ENCODE data around the gene SLC30A9.

Gene SLC30A9

DNA sequence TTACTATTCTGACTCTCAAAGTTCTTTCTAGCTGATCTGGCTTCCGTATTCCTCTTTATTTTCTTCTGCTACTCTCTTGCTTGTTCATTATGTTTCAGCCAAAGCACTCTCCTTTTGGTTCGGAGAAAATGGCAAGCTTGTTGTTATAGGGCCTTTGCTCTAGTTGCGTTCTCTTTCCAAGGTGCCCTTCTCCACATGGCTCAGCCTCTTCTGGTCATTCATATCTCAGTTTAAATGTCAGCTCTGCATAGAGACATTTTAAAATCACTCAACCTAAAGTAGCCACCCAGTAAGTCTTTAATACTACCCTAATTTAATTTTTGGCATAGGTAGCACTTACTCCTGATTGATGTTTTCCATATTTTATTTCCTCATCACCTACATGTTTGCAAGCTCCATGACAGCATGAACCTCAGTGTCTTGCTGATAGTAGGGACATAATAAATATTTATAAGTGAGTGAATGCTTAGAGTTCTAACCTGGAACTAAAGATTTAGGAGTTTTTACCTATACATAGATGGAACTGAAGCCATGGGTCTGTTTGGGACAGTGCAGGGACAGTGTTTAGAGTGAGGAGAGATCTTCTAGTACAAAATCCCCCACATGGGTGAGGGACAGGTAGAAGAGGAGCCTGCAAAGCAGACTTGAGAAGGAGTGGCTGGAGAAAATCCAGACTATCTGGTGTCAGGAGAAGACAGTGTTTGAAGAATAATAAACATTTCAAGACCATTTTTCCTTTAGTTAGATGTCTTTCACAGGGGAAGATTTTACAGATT, 17.9 kb downstream of the SLC30A9 start:
- DNase-seq = no peak

DNA sequence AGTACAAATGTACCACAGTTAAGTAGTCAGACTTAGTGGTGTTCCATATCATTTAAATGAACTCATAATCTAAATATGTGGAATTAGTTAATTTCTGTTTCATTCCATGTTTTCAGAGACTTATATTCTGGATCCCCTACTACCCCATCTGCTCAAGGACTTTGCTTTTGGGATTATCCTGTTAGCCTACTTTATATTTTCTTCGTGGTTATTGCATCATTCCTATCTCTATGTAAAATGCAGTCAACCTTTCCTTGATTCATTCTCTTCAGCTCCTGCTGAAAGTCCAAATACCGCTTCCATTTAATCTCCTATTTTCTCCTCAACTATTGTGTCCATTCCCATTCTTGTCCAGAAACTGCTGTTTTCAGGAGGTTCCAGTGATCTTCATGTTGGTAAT, 25.1 kb downstream of the SLC30A9 start:
- no peak for DNase-seq

DNA sequence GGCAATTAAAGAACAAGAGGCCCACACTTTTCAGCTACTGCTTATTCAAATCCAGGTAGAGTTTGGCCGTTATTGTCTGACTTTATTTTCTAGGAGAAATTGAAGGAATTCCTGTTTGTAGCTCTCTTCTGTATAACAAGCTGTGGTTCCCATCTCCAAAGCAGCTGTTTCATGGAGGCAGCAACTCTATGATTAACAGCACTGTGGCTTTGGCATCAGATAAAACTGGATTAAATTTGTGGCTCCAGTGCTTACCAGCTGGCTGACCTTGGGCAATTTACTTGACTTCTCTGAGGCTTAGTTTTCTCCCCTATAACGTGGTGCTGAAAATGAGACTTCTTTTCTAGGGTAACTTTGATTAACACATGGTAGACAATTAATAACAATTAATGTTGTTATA, 28.1 kb downstream of the SLC30A9 start:
- no peak for DNase-seq

GRCh38 chr4:42048394-42048793, 58.1 kb downstream of the SLC30A9 start:
- DNase-seq = no peak

DNA sequence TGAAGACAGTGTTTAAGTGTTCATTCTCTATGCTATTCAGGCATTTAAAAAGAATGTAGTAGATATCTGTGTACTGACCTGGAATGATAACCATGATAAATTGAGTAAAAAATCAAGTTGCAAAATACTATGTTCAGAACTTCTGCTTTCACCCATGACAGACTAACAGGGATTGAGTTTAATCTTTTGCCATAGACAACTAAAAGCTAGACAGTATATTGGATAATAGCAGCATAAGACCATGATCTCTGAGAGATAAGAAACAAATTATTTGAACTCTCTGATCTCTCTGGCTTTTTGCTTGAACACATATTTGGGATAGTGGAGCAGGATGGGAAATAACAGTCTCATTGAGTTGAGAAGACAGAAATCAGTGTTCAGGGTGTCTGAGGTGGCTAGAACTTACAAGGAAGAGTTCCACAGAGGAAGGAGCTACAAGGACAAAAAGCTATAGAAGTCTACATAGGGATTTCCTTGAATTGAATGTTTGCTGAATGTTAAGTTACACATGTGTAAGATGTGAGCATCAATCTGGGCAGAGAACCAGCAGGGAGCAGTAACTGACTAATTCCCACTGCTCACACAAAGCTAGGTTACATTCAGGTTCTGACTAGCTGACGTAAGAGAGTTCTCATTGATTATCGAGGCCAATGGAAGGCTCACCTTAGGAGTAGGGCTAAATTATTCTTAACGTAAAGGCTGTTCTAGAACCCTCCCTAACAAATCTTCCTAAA, 60.4 kb downstream of the SLC30A9 start:
- no peak for DNase-seq

DNA sequence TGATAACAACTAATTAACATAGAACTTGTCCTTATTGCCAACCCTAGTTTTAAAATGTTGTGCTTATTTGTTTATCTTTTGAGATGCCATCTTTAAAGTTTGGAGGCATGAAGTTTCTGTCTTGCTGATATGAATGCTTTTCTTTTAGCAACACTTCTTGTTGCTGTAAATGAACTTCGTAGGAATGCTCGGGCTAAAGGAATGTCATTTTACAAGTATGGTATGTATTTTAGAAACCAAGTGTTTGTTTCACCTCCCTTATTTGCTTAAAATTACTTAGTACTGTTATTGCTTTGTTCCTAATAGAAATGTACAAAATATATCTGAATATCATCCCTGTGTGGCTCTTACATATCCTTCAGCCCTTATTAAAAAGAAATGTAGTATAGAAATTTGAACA, 76.1 kb downstream of the SLC30A9 start:
- no peak for DNase-seq

GRCh38 chr4:42067264-42067663, 76.9 kb downstream of the SLC30A9 start:
- no peak for DNase-seq

GRCh38 chr4:42070463-42070862, 80.1 kb downstream of the SLC30A9 start:
- DNase-seq = no peak

- DNase-seq = no peak
Observed at GRCh38 chr4:42074294-42074693, 84.0 kb downstream of the SLC30A9 start.

DNA sequence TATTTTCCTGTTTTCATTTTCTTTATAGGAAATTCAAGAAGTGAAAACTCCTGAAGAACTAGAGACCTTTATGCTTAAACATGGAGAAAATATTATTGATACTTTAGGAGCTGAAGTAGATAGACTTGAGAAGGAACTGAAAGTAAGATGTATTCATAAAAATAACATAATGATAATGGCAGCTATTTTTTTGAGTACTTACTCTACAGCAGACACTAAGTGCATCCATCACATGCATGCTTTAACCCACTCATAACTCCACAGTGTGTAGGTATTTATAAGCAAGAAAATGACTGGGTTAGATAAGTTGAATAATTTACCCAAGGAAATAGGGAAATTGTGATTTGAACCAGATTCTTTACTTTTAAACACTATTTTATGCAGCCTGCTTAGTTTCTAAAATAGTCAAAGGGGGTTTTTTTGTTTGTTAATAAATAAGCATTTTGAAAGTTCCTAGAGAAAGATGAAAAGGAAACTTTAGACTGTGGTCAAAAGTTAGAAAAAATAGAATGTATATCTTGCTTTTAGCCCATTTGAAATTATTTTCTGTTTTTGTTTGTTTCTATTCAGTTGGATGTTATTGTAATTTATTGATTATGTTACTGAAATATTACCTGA, 88.0 kb downstream of the SLC30A9 start:
- DNase-seq = no peak

- DNase-seq = no peak
Observed at GRCh38 chr4:42080306-42080705, 90.0 kb downstream of the SLC30A9 start.

DNA sequence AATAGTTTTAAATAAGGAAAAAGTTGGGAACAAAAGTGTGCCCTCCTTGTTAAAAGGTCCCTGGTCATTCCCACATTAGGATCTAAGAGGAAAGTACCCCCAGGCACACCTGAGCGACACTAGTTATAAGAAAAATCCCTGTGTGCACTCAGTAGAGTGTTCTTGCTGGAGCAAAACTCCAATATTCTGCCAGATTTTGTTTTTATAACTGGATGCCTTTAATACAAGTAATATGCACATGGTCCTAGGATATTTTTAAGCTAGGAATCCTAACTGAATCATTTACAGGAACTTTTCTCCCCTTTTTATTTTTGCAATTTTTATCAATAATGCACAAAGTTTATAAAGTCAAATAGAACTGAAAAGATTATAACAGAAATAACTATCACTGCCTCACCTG, 93.5 kb downstream of the SLC30A9 start:
- no peak for DNase-seq

DNA sequence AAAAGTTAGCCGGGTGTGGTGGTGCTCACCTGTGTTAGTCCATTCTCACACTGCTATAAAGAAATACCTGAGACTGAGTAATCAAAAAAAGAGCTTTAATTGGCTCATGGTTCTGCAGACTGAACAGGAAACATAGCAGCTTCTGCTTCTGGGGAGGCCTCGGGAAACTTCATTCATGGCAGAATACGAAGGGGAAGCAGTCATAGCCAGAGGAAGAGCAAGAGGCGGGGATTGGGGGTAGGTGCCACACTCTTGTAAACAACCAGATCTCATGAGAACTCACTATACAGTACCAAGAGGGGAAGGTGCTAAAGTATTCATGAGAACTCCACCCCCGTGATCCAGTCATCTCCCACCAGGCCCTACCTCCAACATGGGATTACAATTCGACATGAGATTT, 98.1 kb downstream of the SLC30A9 start:
- no peak for DNase-seq

- no peak for DNase-seq
Observed at GRCh38 chr4:42101446-42101975, 111.2 kb downstream of the SLC30A9 start.

DNA sequence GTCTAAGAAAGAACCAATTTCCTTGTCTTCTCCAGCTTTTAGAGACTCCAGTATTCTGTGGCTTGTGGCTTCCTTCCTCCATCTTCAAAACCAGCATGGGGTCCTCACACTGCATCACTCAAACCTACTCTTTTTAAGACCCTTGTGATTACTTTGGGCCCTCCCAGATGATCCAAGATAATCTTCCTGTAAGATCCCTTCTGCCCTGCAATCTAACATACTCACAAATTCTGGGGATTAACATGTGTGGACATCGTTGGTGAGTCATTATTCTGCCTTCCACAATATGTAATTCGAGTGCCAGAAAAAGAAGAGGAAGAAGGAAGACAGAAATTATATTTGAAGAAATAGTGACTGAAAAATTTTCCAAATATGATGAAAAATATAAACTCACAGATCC, 114.2 kb downstream of the SLC30A9 start:
- no peak for DNase-seq

DNA sequence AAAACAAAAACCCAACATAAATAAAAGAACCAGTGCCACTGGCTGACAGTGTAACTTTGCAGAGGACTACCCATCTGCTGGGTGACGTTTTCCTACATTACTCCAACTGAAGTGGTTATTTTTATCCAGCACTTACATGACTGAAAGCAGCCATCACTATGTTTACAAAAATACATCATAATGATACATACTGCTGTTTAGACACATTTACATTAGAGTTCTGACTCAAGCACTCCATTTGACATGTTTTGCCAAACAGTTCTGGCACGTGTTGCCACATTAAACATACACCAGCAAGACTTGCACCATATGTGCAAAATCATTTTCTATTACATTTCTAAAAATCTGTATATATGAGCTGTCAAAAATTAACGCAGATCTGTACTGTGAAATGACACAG, 122.5 kb downstream of the SLC30A9 start:
- no peak for DNase-seq

DNA sequence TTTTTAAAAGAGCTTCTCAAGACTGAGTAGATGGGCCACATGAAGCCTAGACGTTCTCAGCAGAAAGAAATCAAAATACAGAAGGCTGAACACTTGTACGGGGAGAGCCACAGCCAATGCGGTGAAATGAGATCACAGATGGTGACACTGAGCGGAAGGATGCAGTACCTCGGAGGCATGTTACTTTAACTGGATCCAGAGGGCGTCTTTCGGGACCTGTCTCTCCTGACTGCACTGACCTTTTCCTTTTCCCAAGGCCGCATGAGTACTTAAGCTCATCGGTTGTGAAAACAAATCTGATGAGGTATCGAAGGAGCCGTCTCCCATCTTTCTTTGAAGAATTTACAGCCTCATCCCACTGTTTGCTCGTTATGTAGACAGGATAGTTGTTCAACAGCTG, 129.6 kb downstream of the SLC30A9 start:
- no peak for DNase-seq

DNA sequence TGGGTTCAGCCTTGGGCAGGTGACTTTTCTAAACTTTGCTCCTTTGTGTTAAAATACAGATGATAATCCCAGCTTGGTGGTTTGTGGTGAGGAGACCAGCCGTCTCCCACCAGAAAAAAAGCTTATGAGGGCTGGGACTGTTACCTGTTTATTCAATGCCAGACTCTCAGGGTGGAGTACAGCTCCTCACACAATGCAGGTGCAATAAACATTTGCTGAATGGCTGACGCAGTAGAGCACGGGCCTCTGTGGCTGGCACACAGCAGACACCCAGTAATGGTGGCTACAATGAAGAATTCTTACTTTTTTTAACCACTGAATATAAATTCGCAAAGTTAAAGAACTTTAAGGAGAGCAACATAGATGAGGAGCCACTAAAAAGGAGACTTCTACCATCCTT, 131.9 kb downstream of the SLC30A9 start:
- DNase-seq = no peak

- no peak for DNase-seq
Observed at GRCh38 chr4:42123071-42123644, 132.8 kb downstream of the SLC30A9 start.

GRCh38 chr4:42132099-42132498, 141.8 kb downstream of the SLC30A9 start:
- no peak for DNase-seq

- no peak for DNase-seq
Observed at GRCh38 chr4:42133006-42133405, 142.7 kb downstream of the SLC30A9 start.

- no peak for DNase-seq
Observed at GRCh38 chr4:42136371-42136770, 146.0 kb downstream of the SLC30A9 start.
